ENCODE results near the gene MYO5C. TPM values are rescaled to one million over a fixed set of nuclear protein-coding genes. Genes with fewer than 3 reads are reported as not detected.

MYO5C gene
- total RNA-seq, 2 experiments from 2014 or later, result 1.6 to 4.1 TPM

GRCh38 chr15:52252781-52253180 is 42.8 kb downstream of the MYO5C start:
- H2AFZ ChIP-seq (ENCODE audit: low read length), result no peak overlapping the region
- no peak overlapping the region for H3K4me3 ChIP-seq (ENCODE audit: low read depth, low read length, poor library complexity, severe bottlenecking)
- H3K79me2 ChIP-seq (ENCODE audit: insufficient read depth, low read depth, low read length), result no peaks in the 10 kb centered on the region
- intact Hi-C loops (cut with micrococcal nuclease; ENCODE audit: unreplicated experiment), result no loop called here
- no peaks in the 10 kb centered on the region for H3K9me3 ChIP-seq (ENCODE audit: low read length)
- POLR2A ChIA-PET, result interaction anchor here (0.7 to 1.4 kb wide), 2 partner anchors 9 to 465 kb away, joined by 3 read pairs; no protein-coding TSS in a partner anchor
- DNase-seq (ENCODE audit: low spot score), result no peak
- BruUV-seq (replicated peaks), result no TSS peak
- H3K27ac ChIP-seq (ENCODE audit: low read depth, low read length, poor library complexity, severe bottlenecking), result no peak overlapping the region
- peaks cover 25% of the 10 kb centered on the region for H3K4me1 ChIP-seq (ENCODE audit: insufficient read depth, low read length, poor library complexity, severe bottlenecking)
- CTCF ChIA-PET (ENCODE audit: unreplicated experiment), result no interaction called here
- no peaks in the 10 kb centered on the region for H3K36me3 ChIP-seq (ENCODE audit: insufficient read depth, low read length)
- H4K20me1 ChIP-seq (ENCODE audit: insufficient read depth, low read length), result no peaks in the 10 kb centered on the region
- TF ChIP-seq EZH2phosphoT487 (IDR thresholded peaks at IDR 0.05; ENCODE audit: borderline replicate concordance, low read depth, low read length) (no peak), CTCF (conservative IDR thresholded peaks at IDR 0.05; ENCODE audit: low read length) (no peak)
- H3K9me2 ChIP-seq (ENCODE audit: insufficient read depth, low read length), result no peaks in the 10 kb centered on the region
- no peak overlapping the region for H3K4me2 ChIP-seq (ENCODE audit: low read length)

- no peaks in the 10 kb centered on the region for H3K79me2 ChIP-seq (ENCODE audit: insufficient read depth, low read depth, low read length)
- intact Hi-C loops (cut with micrococcal nuclease; ENCODE audit: unreplicated experiment), result no loop called here
- H3K36me3 ChIP-seq (ENCODE audit: insufficient read depth, low read length), result no peaks in the 10 kb centered on the region
- POLR2A ChIA-PET, result interaction anchor here (0.5 to 1.7 kb wide), 4 partner anchors 12 to 486 kb away, joined by 3 to 8 read pairs (median 4); no protein-coding TSS in a partner anchor
- BruUV-seq (replicated peaks), result no TSS peak
- no peaks in the 10 kb centered on the region for H4K20me1 ChIP-seq (ENCODE audit: insufficient read depth, low read length)
- DNase-seq (ENCODE audit: low spot score), result no peak
- CTCF ChIA-PET (ENCODE audit: unreplicated experiment), result interaction anchor here (1.0 kb wide), 1 partner anchor 16 kb away, joined by 3 read pairs; no protein-coding TSS in a partner anchor
- H3K4me2 ChIP-seq (ENCODE audit: low read length), result no peak overlapping the region
- H3K9me2 ChIP-seq (ENCODE audit: insufficient read depth, low read length), result no peaks in the 10 kb centered on the region
- TF ChIP-seq EZH2phosphoT487 (IDR thresholded peaks at IDR 0.05; ENCODE audit: borderline replicate concordance, low read depth, low read length), result no peak
- no peak for TF ChIP-seq CTCF (conservative IDR thresholded peaks at IDR 0.05; ENCODE audit: low read length)
- H3K4me1 ChIP-seq (ENCODE audit: insufficient read depth, low read length, poor library complexity, severe bottlenecking), result peaks cover 18% of the 10 kb centered on the region
- H3K9me3 ChIP-seq (ENCODE audit: low read length), result no peaks in the 10 kb centered on the region
- no peak overlapping the region for H3K27ac ChIP-seq (ENCODE audit: low read depth, low read length, poor library complexity, severe bottlenecking)
- H2AFZ ChIP-seq (ENCODE audit: low read length), result no peak overlapping the region
- H3K4me3 ChIP-seq (ENCODE audit: low read depth, low read length, poor library complexity, severe bottlenecking), result no peak overlapping the region
Measured at GRCh38 chr15:52251144-52251860, 44.3 kb downstream of the MYO5C start.

GRCh38 chr15:52247461-52247860 is 48.1 kb downstream of the MYO5C start:
- no peak for TF ChIP-seq CTCF (conservative IDR thresholded peaks at IDR 0.05; ENCODE audit: low read length)
- no peak for TF ChIP-seq EZH2phosphoT487 (IDR thresholded peaks at IDR 0.05; ENCODE audit: borderline replicate concordance, low read depth, low read length)
- CTCF ChIA-PET (ENCODE audit: unreplicated experiment), result no interaction called here
- POLR2A ChIA-PET, result no interaction called here
- Histone ChIP-seq H3K27ac (ENCODE audit: low read depth, low read length, poor library complexity, severe bottlenecking) (no peak overlapping the region), H3K4me2 (ENCODE audit: low read length) (no peak overlapping the region), H2AFZ (ENCODE audit: low read length) (no peak overlapping the region), H4K20me1 (ENCODE audit: insufficient read depth, low read length) (no peaks in the 10 kb centered on the region), H3K79me2 (ENCODE audit: insufficient read depth, low read depth, low read length) (no peaks in the 10 kb centered on the region), H3K36me3 (ENCODE audit: insufficient read depth, low read length) (no peaks in the 10 kb centered on the region), H3K4me1 (ENCODE audit: insufficient read depth, low read length, poor library complexity, severe bottlenecking) (peaks cover under 1% of the 10 kb centered on the region), H3K9me2 (ENCODE audit: insufficient read depth, low read length) (no peaks in the 10 kb centered on the region), H3K4me3 (ENCODE audit: low read depth, low read length, poor library complexity, severe bottlenecking) (no peak overlapping the region), H3K9me3 (ENCODE audit: low read length) (no peaks in the 10 kb centered on the region)
- no TSS peak for BruUV-seq (replicated peaks)
- intact Hi-C loops (cut with micrococcal nuclease; ENCODE audit: unreplicated experiment), result no loop called here
- DNase-seq (ENCODE audit: low spot score), result no peak

Data from OCI-LY7 (cell line).